NCI-H2227 treated with DMSO at 0.1 percent for 48 hours (cell line): ENCODE measurements around the gene TUBB6.

Source experiments
- DNase-seq: peaks from one replicate; lab custom pipeline; 2025; lab: John Stamatoyannopoulos, UW

Gene TUBB6

GRCh38 chr18:12338382-12338781, 30.3 kb downstream of the TUBB6 start:
- no peak for DNase-seq

- DNase-seq, result no peak
Measured at GRCh38 chr18:12340945-12341660, 33.1 kb downstream of the TUBB6 start.

GRCh38 chr18:12342661-12343060, 34.6 kb downstream of the TUBB6 start:
- no peak for DNase-seq

DNA sequence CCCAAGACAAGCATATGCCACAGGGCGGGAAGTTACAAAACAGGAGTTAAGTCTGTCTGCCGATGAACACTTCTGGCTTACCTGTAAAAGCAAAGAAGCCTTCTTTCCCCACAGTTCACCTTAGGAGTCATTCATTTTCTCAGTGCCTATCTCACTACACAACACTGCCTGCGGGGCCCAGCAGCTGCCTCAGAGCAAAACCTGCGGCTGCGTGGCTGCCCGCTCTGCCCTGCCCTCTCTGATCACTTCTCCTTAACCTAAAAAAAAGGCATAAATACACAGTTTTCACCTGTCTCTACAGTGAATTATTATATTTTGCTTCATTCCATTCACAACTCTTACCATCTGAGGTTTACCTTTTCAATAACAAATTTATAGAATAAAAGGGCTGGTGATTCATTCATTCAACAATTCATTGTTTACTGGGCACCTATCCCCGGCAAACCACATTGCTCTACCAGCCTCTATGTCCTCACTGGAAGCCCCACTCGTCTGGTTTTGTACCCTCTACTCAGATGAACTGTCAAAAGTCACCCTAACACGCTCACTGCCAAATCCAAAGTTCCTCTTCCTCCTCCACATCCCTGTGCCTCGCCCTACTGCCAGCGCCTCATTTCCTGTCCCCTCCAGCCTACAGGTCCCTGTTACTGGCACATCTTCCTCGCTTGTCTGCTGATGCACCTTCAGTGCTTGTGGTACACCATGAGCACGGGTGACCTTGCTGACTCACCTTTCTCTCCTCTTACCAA, 37.6 kb downstream of the TUBB6 start:
- no peak for DNase-seq

DNA sequence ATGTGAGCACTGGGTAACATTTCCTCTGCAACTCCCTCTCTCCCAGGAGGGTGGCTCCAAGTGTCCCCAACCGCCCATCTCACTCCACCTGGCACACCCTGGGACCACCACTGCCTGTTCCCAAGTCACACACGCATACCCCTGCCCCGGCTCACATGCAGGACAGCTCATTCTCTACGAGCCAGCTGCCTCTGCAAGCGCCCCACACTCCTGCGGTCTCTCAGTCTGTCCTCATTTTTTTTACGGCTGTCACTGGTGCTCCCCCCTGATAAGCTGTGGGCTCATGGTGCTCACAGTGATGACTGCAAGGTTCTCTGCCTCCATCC, 38.2 kb downstream of the TUBB6 start:
- no peak for DNase-seq

GRCh38 chr18:12347895-12348294, 39.9 kb downstream of the TUBB6 start:
- DNase-seq, result no peak

GRCh38 chr18:12352188-12352587, 44.1 kb downstream of the TUBB6 start:
- DNase-seq, result no peak

GRCh38 chr18:12359515-12359927, 51.5 kb downstream of the TUBB6 start:
- no peak for DNase-seq

GRCh38 chr18:12361770-12362378, 53.8 kb downstream of the TUBB6 start:
- no peak for DNase-seq

GRCh38 chr18:12362473-12363174, 54.6 kb downstream of the TUBB6 start:
- DNase-seq, result no peak

DNA sequence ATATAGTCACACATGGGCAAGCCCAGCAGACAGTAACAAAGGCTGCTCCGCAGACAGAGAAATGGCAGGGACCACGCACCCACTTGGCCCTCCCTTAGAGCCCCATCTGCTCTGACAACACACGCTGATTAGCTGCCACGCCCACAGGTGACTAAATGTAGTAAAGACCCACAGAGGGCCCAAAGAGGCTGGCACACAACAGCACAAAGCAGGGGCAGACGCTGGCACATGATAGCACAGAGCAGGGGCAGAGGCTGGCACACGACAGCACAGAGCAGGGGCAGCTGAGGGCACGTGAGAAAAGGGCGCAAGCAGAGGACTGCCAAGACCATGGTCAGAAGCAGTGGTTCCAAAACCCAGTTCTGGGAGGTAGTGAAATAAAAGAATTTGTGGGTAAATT, 58.3 kb downstream of the TUBB6 start:
- no peak for DNase-seq

GRCh38 chr18:12366784-12367183, 58.7 kb downstream of the TUBB6 start:
- no peak for DNase-seq

GRCh38 chr18:12369211-12369610, 61.2 kb downstream of the TUBB6 start:
- no peak for DNase-seq

DNA sequence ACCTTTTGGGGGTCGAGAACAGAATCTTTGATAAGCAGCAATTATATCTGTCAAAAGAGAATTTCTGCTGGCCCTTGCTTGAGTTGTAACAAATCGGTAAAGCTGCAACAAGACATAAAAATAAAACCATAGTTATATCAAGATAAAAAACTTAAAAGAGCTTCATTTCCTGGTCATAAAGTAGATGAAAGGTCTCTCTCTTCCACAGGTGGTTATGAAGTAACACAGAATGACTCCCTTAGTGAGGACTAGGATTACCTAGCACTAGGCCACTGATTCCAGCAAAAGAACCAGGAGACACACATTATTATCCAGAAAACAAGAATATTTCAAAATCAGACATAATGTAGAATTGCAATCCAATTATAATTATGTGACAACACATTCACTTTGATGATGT, 63.5 kb downstream of the TUBB6 start:
- no peak for DNase-seq

DNA sequence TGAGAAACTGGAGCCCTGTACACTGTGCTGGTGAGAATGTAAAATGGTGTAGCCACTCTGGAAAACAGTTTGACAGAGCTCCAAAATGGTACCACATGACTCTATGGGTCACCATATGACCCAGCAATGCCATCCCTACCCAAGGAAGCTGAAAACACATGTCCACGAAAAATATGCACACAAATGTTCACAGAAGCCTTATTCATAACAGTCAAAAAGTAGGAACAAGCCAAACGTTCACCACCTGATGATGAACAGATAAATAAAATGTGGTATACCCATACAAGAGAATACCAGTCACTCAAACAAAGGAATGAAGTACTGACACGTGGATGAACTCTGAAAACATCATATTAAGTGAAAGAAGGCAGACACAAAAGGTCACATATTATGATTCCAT, 64.4 kb downstream of the TUBB6 start:
- DNase-seq, result no peak

- no peak for DNase-seq
Measured at GRCh38 chr18:12373116-12373770, 65.2 kb downstream of the TUBB6 start.

- DNase-seq, result no peak
Measured at GRCh38 chr18:12373771-12374116, 65.7 kb downstream of the TUBB6 start.

DNA sequence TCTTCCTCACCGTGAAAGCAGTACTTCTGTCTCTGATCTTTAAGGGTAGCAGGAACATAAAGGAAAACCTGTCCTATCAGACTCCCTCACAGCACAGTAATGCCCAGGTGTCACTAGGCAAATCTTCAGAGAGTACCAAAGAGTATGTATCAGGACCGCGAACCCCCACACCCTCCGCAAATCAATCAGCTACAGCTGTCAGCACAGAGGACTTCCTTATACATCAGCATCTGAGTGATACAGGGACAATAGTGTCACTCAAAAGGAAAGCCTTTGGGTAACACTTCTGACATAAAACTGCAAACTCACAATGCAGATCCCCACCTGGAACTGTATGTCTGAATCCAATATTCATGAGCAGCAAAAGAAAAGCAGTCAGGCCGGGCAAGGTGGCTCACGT, 66.4 kb downstream of the TUBB6 start:
- no peak for DNase-seq
